ENCODE results near the gene MED16.
"Not testable (repeated sequence)": the region's sequence is repeated elsewhere in the genome, so short reads cannot be mapped to it uniquely, and the experiment has no call there.

The MED16 gene

DNA sequence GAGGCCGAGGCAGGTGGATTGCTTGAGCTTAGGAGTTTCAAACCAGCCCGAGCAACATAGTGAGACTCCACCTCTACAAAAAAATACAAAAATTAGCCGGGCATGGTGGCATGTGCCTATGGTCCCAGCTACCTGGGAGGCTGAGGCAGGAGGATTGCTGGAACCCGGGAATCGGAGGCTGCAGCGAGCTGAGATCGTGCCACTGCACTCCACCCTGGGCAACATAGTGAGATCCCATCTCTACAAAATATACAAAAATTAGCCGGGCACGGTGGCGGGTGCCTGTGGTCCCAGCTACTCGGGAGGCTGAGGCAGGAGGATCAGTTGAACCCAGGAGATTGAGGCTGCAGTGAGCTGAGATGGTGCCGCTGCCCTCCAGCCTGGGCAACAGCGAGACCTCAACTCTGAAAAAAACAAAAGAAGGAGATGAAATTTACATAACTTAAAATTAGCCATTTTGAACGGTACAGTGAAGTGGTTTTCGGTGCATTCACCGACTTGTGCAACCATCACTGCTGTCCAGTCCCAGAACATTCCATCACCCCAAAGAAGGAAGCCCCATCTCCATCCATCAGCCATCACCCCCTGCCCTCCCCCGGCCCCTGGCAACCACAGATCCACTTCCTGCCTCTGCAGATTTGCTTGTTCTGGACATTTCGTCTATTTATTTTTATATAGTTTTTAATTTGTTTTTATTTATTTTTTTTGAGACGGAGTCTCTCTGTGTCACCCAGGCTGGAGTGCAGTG, 66.9 kb downstream of the MED16 start:
- no peak for FAIRE-seq

DNA sequence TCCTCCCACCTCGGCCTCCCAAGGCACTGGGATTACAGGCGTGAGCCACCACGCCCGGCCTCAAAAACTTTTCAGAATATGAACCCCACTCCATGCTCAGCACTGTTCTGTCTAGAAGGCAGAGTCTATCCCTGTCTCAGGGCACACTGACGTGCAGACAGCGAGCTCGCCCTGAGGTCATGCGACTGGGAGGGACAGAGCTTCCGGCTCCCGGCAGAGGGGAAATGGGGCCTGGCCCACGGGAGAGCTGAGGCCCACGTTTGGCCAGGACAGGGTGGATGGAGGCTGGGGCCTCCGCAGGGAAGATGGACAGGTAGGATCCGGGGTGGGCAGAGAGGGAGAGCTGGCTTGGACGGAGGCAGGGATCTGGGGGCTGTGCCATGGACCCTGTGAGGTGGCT, 68.1 kb downstream of the MED16 start:
- FAIRE-seq, result no peak

DNA sequence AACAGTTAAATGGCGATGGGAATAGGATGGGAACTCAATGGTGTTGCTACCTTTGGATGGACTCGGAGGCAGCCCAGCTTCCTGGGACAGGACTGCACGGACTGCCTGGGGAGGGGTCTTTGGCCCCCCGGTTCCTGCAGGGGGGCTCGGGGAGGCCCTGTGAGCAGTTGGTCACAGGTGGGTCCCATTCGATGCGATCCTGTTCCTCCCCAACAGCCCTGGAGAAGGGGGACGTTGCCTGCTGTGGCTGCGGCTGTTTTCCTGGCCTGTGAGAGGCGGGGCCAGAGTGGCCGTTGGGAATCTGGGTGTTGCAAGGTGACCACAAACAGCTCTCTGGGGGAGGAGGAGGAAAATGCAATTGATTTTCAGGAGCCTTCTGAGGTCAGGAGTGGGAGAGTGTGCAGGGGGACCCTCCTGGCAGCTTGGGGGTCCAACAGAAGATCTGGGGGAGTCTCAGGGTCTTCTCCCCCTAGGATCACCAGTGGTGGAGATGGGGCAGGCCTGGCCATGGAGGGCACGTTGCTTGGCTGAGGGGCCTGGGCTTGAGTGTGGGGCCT, 69.3 kb downstream of the MED16 start:
- no peak for FAIRE-seq

GRCh38 chr19:821825-822503, 71.0 kb downstream of the MED16 start, which contains the start of gene PLPPR3:
Gene PLPPR3 (minus strand): TSS chr19:821955. CDS start chr19:821559, 396 bp downstream.
- FAIRE-seq, result no peak

GRCh38 chr19:821231-821824, 71.7 kb downstream of the MED16 start:
- no peak for FAIRE-seq

DNA sequence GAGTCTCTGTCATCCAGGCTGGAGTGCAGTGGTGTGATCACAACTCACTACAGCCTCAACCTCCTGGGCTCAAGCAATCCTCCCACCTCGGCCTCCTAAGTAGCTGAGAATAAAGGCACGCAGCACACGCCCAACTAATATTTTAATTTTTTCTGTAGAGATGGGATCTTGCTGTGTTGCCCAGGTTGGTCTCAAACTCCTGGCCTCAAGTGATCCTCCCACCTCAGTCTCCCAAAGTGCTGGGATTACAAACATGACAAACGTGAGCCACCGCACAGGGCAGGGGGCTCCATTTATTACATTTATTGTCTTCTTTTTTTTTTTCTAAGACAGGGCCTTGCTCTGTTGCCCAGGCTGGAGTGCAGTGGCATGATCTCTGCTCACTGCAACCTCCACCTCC, 72.8 kb downstream of the MED16 start:
- not testable (repeated sequence) for FAIRE-seq

All from A204.1 (cell line).